Measurements from ENCODE around the gene GYPC.
"Not testable (repeated sequence)": the region's sequence is repeated elsewhere in the genome, so short reads cannot be mapped to it uniquely, and the experiment has no call there.

Gene GYPC

GRCh38 chr2:126696644-126697520 lies 40.9 kb downstream of the GYPC start:
- H3K27me3 Mint-ChIP-seq = no peaks in the 10 kb centered on the region
- DNase-seq = no peak
- H3K9me3 Mint-ChIP-seq = peaks cover 0 to 15% of the 10 kb centered on the region in 2 donors
- peak overlapping the region in 1 of 2 donors; percentile 95 for H3K27ac Mint-ChIP-seq
- H3K4me3 Mint-ChIP-seq = no peak overlapping the region
- H3K4me1 Mint-ChIP-seq = peaks cover 5% of the 10 kb centered on the region
- ATAC-seq = no peak

- ATAC-seq (no peak), DNase-seq (no peak)
- no peaks in the 10 kb centered on the region for H3K4me1 Mint-ChIP-seq
- H3K4me3 Mint-ChIP-seq = no peak overlapping the region
- H3K27ac Mint-ChIP-seq = peak overlapping the region in 1 of 2 donors; percentile 42
- no peaks in the 10 kb centered on the region for H3K27me3 Mint-ChIP-seq
- peaks cover 0 to under 1% of the 10 kb centered on the region in 2 donors for H3K9me3 Mint-ChIP-seq
Measured at GRCh38 chr2:126698376-126698775, 42.4 kb downstream of the GYPC start.

DNA sequence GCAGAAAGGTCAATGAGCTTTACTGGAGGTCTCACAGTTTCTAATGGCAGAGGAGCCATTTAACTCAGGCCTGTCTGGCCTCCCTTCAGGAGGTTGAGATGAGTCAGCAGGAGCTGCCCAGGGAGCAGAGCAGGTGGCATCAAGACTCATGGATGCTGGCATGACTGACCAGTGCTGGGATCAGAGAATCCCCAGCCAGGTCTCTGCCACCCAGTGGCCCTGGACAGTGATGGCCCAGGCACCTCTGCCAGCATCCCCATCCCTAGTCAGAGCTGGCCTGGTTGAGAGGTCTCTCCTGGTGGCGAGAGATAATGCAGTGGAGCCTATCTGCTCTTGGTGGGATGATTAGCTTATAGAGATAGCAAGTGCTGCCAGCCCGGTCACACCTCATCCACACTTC lies 43.1 kb downstream of the GYPC start:
- Mint-ChIP-seq H3K9me3 (no peaks in the 10 kb centered on the region), H3K27me3 (no peaks in the 10 kb centered on the region), H3K27ac (no peak overlapping the region), H3K4me3 (no peak overlapping the region), H3K4me1 (no peaks in the 10 kb centered on the region)
- peak; percentile 21 for ATAC-seq
- no peak for DNase-seq

DNA sequence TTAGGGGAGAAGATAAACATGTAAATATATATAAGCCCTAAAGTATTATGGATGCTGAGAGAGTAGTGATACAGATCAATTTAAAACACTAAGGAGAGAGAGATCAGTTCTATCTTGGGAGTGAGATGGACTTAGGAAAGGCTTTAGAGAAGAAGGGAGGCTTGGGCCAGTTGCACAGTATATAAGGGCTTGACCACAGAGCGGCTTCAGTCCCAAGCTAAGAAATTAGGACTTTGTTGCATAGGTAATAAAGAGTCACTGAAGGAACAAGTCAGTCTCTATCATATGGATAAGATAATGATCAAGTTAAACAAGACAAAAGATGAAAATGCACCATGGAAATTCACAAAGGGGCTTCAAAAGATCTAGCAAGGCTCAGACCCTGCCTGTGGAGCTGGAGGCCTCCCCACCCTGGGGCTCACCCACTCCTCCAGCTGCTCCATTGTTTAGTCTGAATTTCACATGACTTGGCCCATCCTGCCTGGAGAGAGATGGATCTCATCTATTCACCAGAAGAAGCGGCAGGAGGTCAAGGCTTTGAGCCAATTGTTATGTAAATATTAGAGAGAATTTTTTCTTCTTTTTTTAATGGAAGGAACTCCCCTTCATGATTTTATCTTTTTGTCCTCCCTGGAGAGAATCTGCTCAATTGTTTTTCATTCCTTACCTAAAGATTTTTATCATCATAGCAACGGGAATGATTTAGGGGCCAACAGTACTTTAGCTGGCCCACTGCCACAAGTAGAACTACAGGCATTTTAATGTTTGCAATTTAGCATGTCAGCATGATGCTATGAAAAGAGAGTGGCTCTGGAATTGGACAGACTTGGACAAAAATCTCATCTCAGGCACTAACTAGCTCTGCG lies 44.0 kb downstream of the GYPC start:
- DNase-seq (no peak), ATAC-seq (no peak)
- Mint-ChIP-seq H3K4me3 (no peak overlapping the region), H3K4me1 (no peaks in the 10 kb centered on the region), H3K9me3 (no peaks in the 10 kb centered on the region), H3K27me3 (no peaks in the 10 kb centered on the region), H3K27ac (peak overlapping the region in 1 of 2 donors; percentile 90)

GRCh38 chr2:126700677-126701076 lies 44.7 kb downstream of the GYPC start:
- no peaks in the 10 kb centered on the region for H3K9me3 Mint-ChIP-seq
- no peak overlapping the region for H3K27ac Mint-ChIP-seq
- DNase-seq (no peak), ATAC-seq (no peak)
- H3K27me3 Mint-ChIP-seq = no peaks in the 10 kb centered on the region
- H3K4me1 Mint-ChIP-seq = no peaks in the 10 kb centered on the region
- H3K4me3 Mint-ChIP-seq = no peak overlapping the region

GRCh38 chr2:126703311-126703710 lies 47.4 kb downstream of the GYPC start:
- Mint-ChIP-seq H3K27me3 (no peaks in the 10 kb centered on the region), H3K9me3 (no peaks in the 10 kb centered on the region), H3K4me3 (no peak overlapping the region), H3K27ac (no peak overlapping the region), H3K4me1 (no peaks in the 10 kb centered on the region)
- DNase-seq (no peak), ATAC-seq (peak; percentile 3)

DNA sequence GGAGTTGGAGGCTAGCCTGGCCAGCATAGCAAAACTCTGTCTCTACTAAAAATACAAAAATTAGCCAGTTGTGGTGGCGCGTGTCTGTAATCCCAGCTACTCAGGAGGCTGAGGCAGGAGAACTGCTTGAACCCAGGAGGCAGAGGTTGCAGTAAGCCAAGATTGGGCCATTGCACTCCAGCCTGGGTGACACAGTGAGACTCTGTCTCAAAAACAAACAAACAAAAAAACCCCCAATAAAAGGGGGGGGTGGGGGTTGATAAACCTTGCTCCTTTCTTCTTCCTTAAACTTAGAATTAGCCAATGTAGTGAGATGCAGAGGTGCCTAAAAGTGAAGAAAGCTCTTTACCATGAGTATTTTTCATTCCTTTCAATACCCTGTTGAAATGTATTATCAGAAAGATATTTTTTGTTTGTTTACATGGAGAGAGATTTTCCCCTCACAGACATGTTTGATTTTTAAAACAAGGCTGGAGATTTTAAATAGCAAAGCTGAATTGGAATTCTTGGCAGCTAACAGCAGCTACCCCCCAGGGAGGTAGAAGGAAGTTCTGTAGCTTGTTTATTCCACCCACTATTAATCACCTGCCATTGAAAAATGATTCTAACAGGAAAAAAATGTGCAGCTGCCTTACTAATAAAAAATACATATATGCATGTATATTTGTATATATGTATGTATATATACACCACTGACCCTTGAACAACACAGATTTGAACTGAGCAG lies 48.6 kb downstream of the GYPC start:
- Mint-ChIP-seq H3K27me3 (no peaks in the 10 kb centered on the region), H3K4me1 (no peaks in the 10 kb centered on the region), H3K4me3 (no peak overlapping the region), H3K9me3 (no peaks in the 10 kb centered on the region), H3K27ac (no peak overlapping the region)
- DNase-seq (no peak), ATAC-seq (no peak)

GRCh38 chr2:126707191-126707590 lies 51.2 kb downstream of the GYPC start:
- Mint-ChIP-seq H3K4me3 (no peak overlapping the region), H3K27ac (no peak overlapping the region), H3K27me3 (no peaks in the 10 kb centered on the region), H3K9me3 (no peaks in the 10 kb centered on the region), H3K4me1 (no peaks in the 10 kb centered on the region)
- ATAC-seq (no peak), DNase-seq (no peak)

- Mint-ChIP-seq H3K4me3 (no peak overlapping the region), H3K27me3 (no peaks in the 10 kb centered on the region), H3K27ac (no peak overlapping the region), H3K4me1 (no peaks in the 10 kb centered on the region), H3K9me3 (no peaks in the 10 kb centered on the region)
- ATAC-seq (no peak), DNase-seq (no peak)
Measured at GRCh38 chr2:126707941-126708340, 52.0 kb downstream of the GYPC start.

DNA sequence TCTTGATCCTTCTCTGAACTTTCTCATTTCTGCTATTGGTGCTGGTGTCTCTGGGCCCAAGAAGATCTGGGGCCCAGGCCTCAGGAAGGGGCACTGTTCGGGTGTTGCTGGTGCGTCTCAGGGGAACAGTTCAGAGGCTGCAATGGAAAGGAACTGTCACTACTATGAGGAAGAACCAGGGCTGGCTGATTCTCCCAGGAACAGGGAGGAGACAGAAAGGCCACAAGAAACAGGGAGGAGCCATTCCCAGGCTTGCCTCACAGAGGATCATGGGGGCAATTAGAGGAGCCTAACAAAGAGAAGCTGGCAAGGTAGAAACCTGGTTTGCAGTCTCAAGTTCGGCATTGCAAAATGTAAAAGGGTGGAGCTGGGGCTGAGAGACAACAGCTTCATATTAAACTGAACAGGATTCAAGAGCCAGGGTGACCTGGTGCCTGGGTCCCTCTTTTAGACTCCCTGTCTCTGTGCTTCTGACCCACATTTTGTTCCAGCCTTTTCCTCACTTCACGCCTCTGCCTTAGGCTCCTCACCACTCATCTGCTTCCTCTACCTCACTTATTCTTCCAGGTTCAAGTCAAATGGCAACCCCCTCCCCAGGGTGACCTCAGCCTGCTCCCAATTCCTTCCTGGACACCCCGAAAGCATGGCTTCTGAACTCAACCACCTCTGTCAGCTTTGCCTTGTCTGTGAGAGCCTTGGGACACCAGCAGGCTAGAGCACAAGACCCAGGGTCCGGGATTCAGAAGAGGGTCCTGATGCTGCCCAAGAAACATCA lies 58.4 kb downstream of the GYPC start:
- DNase-seq (no peak), ATAC-seq (no peak)
- Mint-ChIP-seq H3K4me1 (peaks cover 1% of the 10 kb centered on the region), H3K9me3 (no peaks in the 10 kb centered on the region), H3K27me3 (no peaks in the 10 kb centered on the region), H3K4me3 (no peak overlapping the region), H3K27ac (peak overlapping the region in 1 of 2 donors; percentile 38)

- Mint-ChIP-seq H3K27ac (no peak overlapping the region), H3K4me3 (no peak overlapping the region), H3K27me3 (no peaks in the 10 kb centered on the region), H3K9me3 (no peaks in the 10 kb centered on the region), H3K4me1 (peaks cover 8% of the 10 kb centered on the region)
- no peak for DNase-seq
- ATAC-seq = no peak
Measured at GRCh38 chr2:126715111-126715510, 59.2 kb downstream of the GYPC start.

DNA sequence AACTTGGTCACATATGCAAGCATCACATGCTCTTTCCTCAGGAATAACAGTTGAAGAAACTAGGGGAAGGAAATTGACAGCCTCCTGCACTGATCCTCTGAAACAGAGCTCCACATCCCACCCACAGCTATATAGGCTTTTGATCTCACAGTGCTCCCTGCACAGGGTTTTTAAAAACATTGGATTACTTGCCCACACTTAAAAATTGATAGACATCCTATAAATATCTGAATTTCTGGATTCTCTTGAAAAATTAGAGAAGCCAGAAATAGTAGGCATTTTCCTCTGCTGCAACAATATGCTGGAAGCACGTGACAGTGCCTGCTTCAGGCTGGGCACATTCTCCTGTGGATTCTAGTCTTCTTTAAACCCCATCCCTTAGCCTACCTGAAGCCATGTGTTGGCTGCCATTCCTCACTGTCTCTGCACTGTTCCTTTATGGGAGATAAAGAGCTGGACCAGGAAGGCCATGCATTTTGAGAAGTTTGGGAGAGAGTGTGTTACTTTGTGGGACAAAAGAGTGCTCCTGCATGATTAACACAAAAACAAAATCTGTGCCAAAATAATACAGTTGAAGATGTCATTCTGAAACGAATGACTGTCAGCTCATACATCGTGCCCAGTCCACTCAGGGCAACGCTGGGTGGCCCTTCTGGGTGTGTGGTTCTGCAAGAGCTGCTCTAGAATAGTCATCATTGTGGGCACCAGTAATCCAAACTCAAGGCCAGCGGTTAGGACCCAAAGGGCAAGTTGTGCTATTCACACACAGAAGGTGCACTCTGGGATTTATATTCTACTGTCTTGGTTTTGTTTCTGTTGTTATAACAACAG lies 59.8 kb downstream of the GYPC start:
- ATAC-seq = no peak

GRCh38 chr2:126717277-126717676 lies 61.3 kb downstream of the GYPC start:
- H3K4me3 Mint-ChIP-seq, H3K27ac Mint-ChIP-seq, ATAC-seq, DNase-seq, H3K9me3 Mint-ChIP-seq, H3K4me1 Mint-ChIP-seq, H3K27me3 Mint-ChIP-seq: not testable (repeated sequence)

More for the DNA sequence above, 59.8 kb downstream of the GYPC start:
- Mint-ChIP-seq H3K4me3 (no peak overlapping the region), H3K9me3 (no peaks in the 10 kb centered on the region), H3K27me3 (no peaks in the 10 kb centered on the region), H3K27ac (no peak overlapping the region), H3K4me1 (peaks cover 8% of the 10 kb centered on the region)
- DNase-seq = no peak

GRCh38 chr2:126717928-126718327 lies 62.0 kb downstream of the GYPC start:
- Mint-ChIP-seq H3K4me1 (peaks cover 8% of the 10 kb centered on the region), H3K4me3 (no peak overlapping the region), H3K27me3 (no peaks in the 10 kb centered on the region), H3K9me3 (peaks cover 0 to under 1% of the 10 kb centered on the region in 2 donors), H3K27ac (no peak overlapping the region)
- DNase-seq (no peak), ATAC-seq (no peak)
